HG03025 (cell line): ENCODE measurements around the gene LAMC3.

Experiments
- ATAC-seq: cut with Tn5 transposase; IDR thresholded peaks from one replicate; pipeline ENCODE4 v1.9.1; 2021; ENCODE audit warnings: mild to moderate bottlenecking, moderate library complexity; ENCODE audit not compliant: unreplicated experiment, low FRiP score

LAMC3 gene

GRCh38 chr9:130975932-130976841 is 32.8 kb upstream of the LAMC3 start:
- no peak for ATAC-seq

GRCh38 chr9:130977811-130978221 is 31.2 kb upstream of the LAMC3 start:
- ATAC-seq, result no peak

DNA sequence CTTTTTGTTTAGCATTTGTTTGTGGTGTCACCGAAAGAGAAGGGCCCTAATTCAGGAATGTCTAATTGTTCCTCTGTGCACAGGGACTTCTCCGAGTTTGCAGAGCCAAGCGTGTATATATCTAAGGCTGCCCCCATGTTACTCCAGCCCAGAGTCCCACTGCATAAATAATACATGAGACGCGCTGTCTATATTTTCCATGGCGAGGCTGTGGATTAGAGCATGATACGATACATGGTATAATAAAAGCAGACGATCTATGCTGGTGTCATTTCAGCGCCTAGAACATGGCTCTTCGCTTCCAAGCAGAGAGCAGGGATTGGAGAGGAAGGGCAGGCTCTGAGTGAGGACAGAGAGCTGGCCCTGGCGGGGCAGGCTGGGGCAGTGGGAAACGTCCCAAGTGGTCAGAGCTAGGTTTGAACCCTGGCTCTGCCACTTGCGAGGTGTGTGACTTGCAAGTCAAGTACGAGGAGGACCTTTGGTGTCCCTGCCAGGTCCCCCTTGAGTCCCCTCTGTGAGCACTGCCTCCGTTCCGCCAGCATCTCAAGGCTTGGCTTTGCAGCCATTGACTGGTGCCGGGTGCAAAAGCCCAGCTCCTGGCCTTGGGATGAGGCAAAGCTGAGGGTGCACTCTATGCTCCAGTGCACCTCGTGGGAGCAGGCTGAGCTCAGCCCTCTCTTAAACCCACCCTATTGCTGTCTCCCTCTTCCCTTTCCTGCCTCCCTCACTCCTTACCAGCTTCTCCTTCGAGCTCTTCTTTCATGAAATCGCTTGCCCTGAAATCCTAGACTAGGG is 29.2 kb upstream of the LAMC3 start:
- no peak for ATAC-seq

DNA sequence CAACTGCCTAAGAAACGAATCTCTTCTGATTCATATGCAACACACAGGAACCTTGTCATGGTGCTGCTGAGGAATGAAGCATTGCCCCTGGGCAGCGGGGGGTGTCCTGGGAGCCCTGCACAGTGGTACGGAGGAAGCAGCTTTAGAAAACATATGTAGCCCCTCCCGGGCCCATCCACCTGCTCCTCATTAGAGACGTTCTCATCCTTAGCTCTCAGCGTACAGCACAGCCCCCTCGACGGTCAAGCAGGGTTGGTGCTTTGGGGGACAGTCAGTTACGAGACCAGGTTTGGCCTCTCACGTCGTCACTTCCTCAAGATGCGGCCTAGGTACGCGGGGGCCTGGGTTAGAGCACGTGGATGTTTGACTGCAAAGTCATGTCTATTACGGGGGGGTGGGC is 28.4 kb upstream of the LAMC3 start:
- ATAC-seq, result no peak

DNA sequence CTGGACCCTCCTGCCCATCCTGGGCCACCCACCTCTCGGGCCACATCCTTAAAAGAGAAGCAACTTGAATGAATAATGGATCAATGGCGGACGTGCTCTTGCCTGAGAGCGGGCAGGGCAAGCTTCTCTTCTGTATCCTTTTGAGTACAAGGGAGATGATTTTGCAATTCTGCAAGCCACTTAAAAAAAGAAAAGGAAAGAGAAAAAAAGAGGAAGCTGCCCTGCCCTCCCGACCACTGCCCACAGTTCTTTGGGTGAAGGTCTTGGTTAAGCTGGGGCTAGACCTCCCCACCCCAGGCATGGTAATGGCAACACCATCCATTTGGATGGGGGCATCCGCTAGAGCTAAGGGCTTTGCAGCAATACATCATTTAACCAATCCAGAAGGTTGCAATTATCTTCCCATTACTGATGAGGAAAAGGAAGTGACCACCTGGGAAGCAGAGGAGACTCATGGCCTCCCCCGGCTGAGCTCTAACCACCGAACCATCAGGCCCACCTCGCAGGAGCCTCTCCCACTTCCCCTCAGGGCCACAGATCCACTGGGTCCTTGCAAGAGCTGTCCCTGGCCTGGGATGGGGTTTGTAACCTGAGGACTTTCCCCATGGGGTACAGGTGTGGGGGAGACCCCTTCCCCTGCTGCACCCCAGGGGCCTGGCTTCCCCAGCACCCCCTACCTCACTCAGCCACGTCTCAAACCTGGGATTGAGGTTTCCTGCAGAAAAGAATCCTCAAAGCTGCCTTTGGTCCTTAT is 27.8 kb upstream of the LAMC3 start:
- no peak for ATAC-seq

DNA sequence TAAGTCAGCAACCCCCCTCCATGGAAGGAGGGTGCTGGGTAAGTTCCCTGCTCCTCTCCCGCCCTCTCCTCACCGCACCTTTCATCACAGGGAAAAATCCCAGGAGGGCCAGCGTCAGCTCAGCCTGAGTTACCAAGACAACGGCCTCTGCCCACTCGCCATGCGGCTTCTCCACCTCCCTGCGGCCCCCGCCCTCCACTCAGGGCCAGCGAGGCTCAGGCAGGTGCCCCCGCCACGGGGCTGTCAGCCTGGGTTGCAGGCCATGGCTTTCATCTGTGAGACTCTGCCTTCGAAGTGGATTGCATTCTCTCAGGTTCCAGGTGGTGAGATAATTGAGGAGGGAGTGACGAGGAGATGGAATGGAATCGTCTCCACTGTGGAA is 27.2 kb upstream of the LAMC3 start:
- ATAC-seq, result no peak

DNA sequence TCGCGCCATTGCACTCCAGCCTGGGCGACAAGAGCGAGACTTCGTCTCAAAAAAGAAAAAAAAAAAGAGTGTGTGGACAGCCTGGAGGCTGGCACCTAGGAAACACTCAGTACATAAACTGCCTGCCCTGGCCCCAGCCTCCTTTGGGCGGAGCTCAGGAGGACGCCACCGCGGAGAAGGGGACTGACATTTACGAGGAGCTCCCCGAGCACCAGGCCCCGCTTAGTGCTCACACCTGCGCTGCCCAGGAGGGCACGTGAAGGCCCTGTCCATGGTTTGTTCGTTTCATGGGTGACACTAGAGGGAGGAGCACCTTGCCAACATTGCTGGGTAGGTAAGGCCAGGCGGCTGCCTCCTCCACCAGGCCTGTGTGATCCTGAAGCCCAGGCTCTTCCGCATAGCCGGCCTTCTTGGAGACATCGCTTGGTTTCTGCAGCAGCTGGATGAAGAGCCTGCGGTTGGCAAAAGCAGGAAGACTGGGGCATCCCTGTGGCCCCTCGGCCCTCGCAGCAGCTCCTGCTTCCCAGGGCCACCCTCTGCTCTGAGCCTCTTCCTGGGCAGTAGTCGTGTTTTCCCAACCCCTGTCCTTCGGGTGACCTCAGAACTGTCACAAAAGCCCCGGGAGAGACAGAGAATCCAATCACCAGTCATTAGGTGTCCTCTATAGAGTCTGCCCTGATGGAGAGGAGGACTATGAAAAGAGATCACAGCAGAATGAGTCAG is 26.2 kb upstream of the LAMC3 start:
- ATAC-seq, result no peak

DNA sequence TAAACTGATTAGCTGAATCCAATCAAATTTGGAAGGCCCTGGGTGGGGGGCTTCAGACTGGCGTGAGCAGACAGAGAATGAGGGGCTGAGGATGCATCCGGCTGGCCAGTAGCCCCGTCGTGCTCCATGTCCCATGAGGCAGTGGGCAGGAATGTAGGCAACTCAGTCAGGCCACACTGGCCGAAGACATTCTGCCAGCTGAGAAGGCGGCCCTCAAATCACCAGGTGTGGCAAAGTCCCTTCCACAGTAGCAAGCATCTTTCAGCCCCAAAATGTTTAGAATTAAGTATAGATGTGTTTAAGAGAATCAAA is 25.7 kb upstream of the LAMC3 start:
- no peak for ATAC-seq

DNA sequence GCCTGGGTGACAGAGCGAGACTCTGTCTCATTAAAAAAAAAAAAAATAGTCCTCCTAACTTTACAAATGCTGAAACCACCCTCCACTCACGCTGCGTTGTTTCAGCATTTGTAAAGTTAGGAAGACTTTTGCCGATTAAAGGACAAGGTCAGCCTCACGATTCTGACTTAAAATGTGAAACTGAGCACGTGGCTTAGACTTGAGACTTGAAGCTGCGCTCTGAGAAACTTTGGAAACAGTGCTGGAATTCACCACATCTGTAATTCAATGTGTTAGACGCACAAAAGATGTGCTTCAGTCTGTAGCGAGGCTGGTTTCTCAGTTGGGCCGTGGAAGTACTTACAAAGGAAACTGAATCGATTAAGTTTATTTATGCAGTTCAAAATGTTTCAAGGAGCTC is 25.0 kb upstream of the LAMC3 start:
- no peak for ATAC-seq

- no peak for ATAC-seq
Observed at GRCh38 chr9:130984521-130984920, 24.5 kb upstream of the LAMC3 start.

- no peak for ATAC-seq
Observed at GRCh38 chr9:130985029-130985428, 23.9 kb upstream of the LAMC3 start.

DNA sequence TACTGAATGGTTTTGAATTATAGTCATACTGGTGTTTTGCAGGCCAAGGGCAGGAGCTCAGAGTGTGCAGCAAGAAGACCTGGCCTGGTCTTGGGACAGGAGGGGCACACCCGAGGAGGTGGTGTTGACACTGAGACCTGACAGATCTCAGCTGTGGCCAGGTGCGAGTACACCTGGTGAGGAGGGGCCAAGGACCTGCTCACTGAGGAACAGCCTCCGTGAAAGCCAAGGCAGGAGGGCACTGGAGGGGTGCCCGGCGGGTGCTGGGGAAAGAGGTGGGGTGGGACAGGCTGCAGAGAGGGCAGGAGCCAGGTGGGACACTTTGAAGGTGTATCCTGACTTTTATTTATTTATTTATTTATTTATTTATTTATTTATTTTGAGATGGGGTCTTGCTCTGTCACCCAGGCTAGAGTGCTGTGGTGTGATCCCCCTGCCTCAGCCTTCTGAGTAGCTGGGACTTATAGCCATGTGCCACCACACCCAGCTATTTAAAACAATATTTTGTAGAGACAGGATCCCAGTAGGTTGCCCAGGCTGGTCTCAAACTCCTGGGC is 23.3 kb upstream of the LAMC3 start:
- no peak for ATAC-seq

DNA sequence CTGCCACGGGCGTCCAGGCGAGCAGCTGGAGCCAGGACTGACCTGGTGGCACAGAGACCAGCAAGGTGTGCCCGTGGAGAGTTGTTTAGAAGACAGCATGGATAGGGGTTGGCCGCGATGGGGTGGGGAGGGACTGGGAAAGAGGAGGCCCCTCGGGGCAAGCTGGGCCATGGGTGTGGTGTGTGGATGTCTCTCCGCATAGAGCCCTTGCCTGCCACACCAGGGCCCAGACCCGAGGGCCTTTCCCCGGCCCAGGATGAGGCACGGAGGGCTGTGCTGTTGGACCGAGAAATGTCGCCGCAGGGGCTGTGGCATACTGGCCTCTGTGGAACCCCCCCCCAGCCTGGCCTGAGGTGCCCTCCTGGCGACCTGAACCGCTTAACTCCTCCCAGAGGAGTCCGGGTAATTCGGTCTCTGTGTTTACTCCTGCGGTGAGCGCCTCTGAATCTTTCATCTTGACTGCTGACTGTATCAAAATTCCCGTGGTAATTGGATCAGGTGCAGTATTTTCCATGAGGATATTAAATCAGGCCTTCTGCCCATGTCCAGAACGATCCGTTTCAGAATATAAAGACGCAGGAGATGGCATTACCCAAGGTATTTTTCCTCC is 22.5 kb upstream of the LAMC3 start:
- no peak for ATAC-seq

GRCh38 chr9:130987054-130987453 is 21.9 kb upstream of the LAMC3 start:
- no peak for ATAC-seq

GRCh38 chr9:130987738-130988399 is 21.1 kb upstream of the LAMC3 start:
- no peak for ATAC-seq

- no peak for ATAC-seq
Observed at GRCh38 chr9:130988400-130988747, 20.6 kb upstream of the LAMC3 start.

DNA sequence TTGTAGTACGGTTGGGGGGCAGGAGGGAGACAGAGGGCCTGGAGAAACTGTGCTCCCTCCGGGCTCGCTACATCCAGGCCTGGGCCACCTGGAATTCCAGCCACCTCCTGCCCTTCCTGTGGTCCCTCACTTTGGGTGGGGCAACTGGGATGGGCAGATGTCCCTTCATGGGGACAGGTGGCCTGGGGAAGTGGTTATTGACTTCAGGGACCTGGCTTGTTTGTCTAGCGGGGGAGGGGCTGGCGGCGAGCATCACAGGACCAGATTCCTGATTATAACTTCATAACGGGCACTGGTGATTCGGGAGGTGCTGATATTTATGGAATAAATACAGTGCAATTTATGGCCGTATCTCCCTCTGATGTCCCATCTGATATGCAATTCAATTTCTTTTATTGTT is 20.1 kb upstream of the LAMC3 start:
- no peak for ATAC-seq

DNA sequence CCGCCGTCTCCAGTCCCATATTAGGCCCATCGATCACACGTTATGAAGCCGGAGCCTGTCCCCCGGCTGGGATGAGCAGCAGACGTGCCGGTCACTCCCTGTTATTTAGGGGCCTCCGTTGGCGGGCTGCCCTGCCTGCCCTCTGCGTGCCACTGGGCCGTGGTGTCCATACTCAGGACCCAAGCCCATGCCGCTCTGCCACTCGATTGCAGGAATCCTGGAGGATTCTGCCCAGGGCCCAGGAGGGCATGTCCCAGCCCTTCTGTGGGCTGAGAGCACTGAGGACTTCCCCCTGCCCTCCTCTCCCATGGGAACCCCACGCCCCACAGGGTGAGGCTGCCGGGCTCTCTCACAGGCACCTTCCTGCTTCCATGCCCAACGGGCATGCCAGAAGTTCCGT is 19.6 kb upstream of the LAMC3 start:
- ATAC-seq, result no peak

- ATAC-seq, result no peak
Observed at GRCh38 chr9:130989891-130990290, 19.1 kb upstream of the LAMC3 start.
